Uterus (tissue), 2 donors: ENCODE results near the gene TRMT10C.

Source experiments
- POLR2A ChIP-seq, 2 donors: fragments of 450-650 bp; IDR thresholded peaks; one replicate each; pipeline ENCODE4 v1.6.1; 2016; ENCODE audit warnings: antibody characterized with exemption in 2 of 2, mild to moderate bottlenecking in 1 of 2, moderate library complexity in 1 of 2
- TF ChIP-seq, protein P1 (sequence below), 4 experiments: fragments of 200-600 bp in 2 of 4; fragments of 450-650 bp in 2 of 4; sonication (generic) in 2 of 4; IDR thresholded peaks; one replicate each; pipeline ENCODE4 v1.5.1; 2016 to 2019; ENCODE audit warnings: antibody characterized with exemption in 4 of 4, mild to moderate bottlenecking in 2 of 4, moderate library complexity in 1 of 4

DNA sequence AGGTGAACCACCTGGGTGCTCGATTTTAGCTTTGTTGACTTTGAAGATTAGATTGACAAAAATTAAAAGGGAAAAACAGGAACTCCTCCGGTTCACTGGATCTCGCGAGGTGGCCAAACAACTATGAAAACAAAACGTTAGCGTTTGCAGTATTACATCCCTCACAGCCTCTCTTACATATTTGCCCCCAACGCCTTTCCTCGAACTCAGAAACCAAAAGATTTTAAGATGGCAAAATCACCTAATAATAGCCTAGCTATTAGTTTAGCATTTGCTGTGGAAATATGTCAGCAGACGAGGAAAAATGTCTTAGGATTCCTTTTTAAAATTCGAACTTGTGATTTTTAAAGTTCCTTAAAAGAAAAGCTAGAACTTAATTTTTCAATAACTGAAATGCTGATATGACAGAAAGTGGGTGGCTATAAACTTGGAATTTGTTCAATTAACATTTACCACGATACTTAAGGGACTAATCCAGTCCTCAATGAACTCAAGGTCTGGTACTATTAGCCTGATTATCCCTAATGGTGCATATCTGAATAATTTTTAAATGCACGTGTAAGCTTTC, 48.2 kb upstream of the TRMT10C start:
- TF ChIP-seq, protein P1, sequence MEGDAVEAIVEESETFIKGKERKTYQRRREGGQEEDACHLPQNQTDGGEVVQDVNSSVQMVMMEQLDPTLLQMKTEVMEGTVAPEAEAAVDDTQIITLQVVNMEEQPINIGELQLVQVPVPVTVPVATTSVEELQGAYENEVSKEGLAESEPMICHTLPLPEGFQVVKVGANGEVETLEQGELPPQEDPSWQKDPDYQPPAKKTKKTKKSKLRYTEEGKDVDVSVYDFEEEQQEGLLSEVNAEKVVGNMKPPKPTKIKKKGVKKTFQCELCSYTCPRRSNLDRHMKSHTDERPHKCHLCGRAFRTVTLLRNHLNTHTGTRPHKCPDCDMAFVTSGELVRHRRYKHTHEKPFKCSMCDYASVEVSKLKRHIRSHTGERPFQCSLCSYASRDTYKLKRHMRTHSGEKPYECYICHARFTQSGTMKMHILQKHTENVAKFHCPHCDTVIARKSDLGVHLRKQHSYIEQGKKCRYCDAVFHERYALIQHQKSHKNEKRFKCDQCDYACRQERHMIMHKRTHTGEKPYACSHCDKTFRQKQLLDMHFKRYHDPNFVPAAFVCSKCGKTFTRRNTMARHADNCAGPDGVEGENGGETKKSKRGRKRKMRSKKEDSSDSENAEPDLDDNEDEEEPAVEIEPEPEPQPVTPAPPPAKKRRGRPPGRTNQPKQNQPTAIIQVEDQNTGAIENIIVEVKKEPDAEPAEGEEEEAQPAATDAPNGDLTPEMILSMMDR (IDR thresholded peaks at IDR 0.05) = no peak
- no peak for TF ChIP-seq POLR2A (IDR thresholded peaks at IDR 0.05)
